ENCODE measurements around the gene ZNF19. TPM values are rescaled to one million over a fixed set of nuclear protein-coding genes. Genes with fewer than 3 reads are reported as not detected.

ZNF19 gene
- total RNA-seq, 1 experiment from 2014 or later: 5.4 TPM

DNA sequence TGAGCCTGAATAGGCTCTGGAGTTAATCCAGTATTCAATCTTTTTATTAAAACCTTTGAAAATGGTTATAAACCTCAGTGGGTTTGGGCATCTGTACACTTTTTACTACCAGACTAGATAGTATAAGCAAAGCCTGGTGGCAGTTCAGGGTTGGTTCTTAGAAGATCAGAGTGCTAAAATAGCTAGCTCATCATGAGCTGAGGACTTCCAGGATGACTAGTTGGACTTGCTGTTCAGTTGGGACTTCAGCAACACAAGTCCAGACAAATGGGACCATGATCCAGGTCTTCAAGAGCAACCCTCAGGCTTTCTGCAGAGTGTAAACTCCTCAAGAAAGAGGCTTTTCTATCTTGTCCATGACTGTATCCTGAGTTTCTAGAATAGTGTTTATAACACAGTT is 1.2 kb upstream of the ZNF19 start:
- no peak for DNase-seq (ENCODE audit: low read depth, low spot score)
- ChIA-PET CTCF (interaction anchor here (1.6 kb wide), 1 partner anchor 9 kb away, joined by 4 read pairs; no protein-coding TSS in a partner anchor), POLR2A (no interaction called here), RAD21 (ENCODE audit: low non-redundant PET in 1 of 2, low total read pairs in 2 of 2, uncharacterized antibody in 2 of 2, unreplicated experiment in 2 of 2) (no interaction called here)
- no peak overlapping the region for H3K4me2 ChIP-seq (ENCODE audit: low read length)
- ATAC-seq: no peak
- no peaks in the 10 kb centered on the region for H3K9me2 ChIP-seq (ENCODE audit: insufficient read depth)
- no peak for TF ChIP-seq ELF1 (IDR thresholded peaks at IDR 0.05; ENCODE audit: borderline replicate concordance, low read depth)
- TF ChIP-seq POLR2A (IDR thresholded peaks at IDR 0.05; ENCODE audit: borderline replicate concordance, extremely low read depth, insufficient read depth, insufficient read length): no peak
- no peak for TF ChIP-seq ZFX (IDR thresholded peaks at IDR 0.05)
- TF ChIP-seq, protein P1, sequence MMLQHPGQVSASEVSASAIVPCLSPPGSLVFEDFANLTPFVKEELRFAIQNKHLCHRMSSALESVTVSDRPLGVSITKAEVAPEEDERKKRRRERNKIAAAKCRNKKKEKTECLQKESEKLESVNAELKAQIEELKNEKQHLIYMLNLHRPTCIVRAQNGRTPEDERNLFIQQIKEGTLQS (IDR thresholded peaks at IDR 0.05): no peak
- no peak for TF ChIP-seq SP1 (IDR thresholded peaks at IDR 0.05; ENCODE audit: low read depth)
- TF ChIP-seq RAD21 (IDR thresholded peaks at IDR 0.05; ENCODE audit: low read depth): no peak
- TF ChIP-seq ZNF274 (IDR thresholded peaks at IDR 0.05; ENCODE audit: low read depth, low read length): no peak
- H2AFZ ChIP-seq (ENCODE audit: low read depth, low read length, poor library complexity, severe bottlenecking): no peak overlapping the region
- no peak overlapping the region for H3K4me3 ChIP-seq (replicated peaks in 1 of 2; ENCODE audit: low read depth in 1 of 2, low read length in 2 of 2)
- no peaks in the 10 kb centered on the region for H3K4me1 ChIP-seq (ENCODE audit: control insufficient read depth in 1 of 2, insufficient read depth in 2 of 2, low read length in 2 of 2)
- H3K36me3 ChIP-seq (ENCODE audit: control insufficient read depth in 1 of 2, insufficient read depth in 2 of 2, low read length in 2 of 2): no peaks in the 10 kb centered on the region
- intact Hi-C loops (cut with micrococcal nuclease): loop anchor here (5.0 kb wide), 1 partner anchor 38 kb away; no protein-coding TSS in a partner anchor
- no peaks in the 10 kb centered on the region for H3K9me3 ChIP-seq (ENCODE audit: control insufficient read depth in 1 of 2, insufficient read depth in 1 of 2, low read depth in 1 of 2, low read length in 2 of 2)
- BruUV-seq (replicated peaks): no TSS peak
- no peaks in the 10 kb centered on the region for H3K27me3 ChIP-seq (ENCODE audit: insufficient read depth, low read length)
- H3K79me2 ChIP-seq (ENCODE audit: insufficient read depth, low read length): no peaks in the 10 kb centered on the region
- H4K20me1 ChIP-seq (ENCODE audit: insufficient read depth): no peaks in the 10 kb centered on the region
- no peak overlapping the region for H3K27ac ChIP-seq (ENCODE audit: low read depth, low read length)
- H3K9ac ChIP-seq (ENCODE audit: low read length): no peak overlapping the region

DNA sequence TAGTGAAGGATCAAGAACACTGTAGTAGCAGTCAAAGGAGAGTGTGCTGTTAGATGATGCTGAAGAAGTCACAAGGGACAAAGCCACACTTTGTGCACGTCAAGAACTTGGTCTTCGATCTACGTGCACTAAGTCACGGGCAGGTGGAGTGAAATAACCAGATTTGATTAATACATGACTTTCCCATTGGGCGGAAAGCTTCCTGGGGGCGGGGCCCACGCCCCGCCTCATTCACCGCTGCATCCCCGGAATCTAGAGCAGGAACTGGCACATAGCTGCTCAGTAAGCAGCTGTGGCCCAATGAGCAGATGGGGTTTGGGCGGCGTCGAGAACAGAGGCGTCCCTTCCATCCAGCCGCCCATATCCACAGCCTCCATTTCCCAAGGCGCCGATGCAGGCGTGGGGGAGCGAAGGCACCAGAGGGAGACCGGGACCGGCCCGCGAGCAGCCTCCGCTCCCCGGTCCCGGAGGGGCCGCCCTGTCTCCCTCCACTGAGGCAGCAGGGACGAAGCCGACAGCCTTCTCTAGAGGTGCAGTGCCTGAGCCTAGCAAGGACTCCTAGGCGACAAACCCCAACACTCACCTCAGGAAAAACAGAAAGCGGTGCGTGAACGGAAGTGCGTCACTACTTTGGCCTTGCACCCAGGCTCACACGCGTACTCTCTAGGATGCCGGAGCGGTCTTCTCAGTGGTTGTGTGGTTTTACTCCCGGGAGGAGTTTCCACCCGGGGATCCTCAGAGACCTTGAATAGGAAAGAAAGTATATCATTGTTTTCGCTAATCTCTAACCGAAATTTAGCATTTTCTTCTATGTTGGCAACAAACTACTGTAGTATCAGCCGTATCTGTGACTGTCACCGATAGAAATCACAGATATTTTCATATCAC is 4.9 kb downstream of the ZNF19 start:
- ChIA-PET POLR2A (interaction anchor here (0.7 to 1.6 kb wide), 5 partner anchors 9 to 705 kb away, joined by 3 to 11 read pairs (median 4); partner anchors contain the start of gene ZNF23), CTCF (interaction anchor here (1.1 kb wide), 2 partner anchors 15 to 71 kb away, joined by 4 to 5 read pairs; no protein-coding TSS in a partner anchor), RAD21 (ENCODE audit: low non-redundant PET in 1 of 2, low total read pairs in 2 of 2, uncharacterized antibody in 2 of 2, unreplicated experiment in 2 of 2) (no interaction called here)
- Histone ChIP-seq H3K4me1 (ENCODE audit: control insufficient read depth in 1 of 2, insufficient read depth in 2 of 2, low read length in 2 of 2) (peaks cover 4 to 13% of the 10 kb centered on the region in 2 experiments; a peak in 3 of 4 replicates), H3K27me3 (ENCODE audit: insufficient read depth, low read length) (no peaks in the 10 kb centered on the region), H3K4me2 (ENCODE audit: low read length) (peak overlapping the region; percentile 82), H3K9me3 (ENCODE audit: control insufficient read depth in 1 of 2, insufficient read depth in 1 of 2, low read depth in 1 of 2, low read length in 2 of 2) (no peaks in the 10 kb centered on the region), H3K36me3 (ENCODE audit: control insufficient read depth in 1 of 2, insufficient read depth in 2 of 2, low read length in 2 of 2) (no peaks in the 10 kb centered on the region), H3K79me2 (ENCODE audit: insufficient read depth, low read length) (no peaks in the 10 kb centered on the region), H3K9me2 (ENCODE audit: insufficient read depth) (no peaks in the 10 kb centered on the region), H3K4me3 (replicated peaks in 1 of 2; ENCODE audit: low read depth in 1 of 2, low read length in 2 of 2) (peak overlapping the region; percentile 71 to 75), H3K9ac (ENCODE audit: low read length) (peak overlapping the region; percentile 76), H3K27ac (ENCODE audit: low read depth, low read length) (peak overlapping the region; percentile 77), H4K20me1 (ENCODE audit: insufficient read depth) (no peaks in the 10 kb centered on the region), H2AFZ (ENCODE audit: low read depth, low read length, poor library complexity, severe bottlenecking) (peak overlapping the region; percentile 88)
- TSS peak; percentile 90 for BruUV-seq (replicated peaks)
- peak; percentile 93 for DNase-seq (ENCODE audit: low read depth, low spot score)
- peak; percentile 92 for ATAC-seq
- intact Hi-C loops (cut with micrococcal nuclease): loop anchor here (1.0 kb wide), 1 partner anchor 22 kb away; the partner anchor contains the start of gene ZNF23
- no peak for TF ChIP-seq CEBPB (IDR thresholded peaks at IDR 0.05; ENCODE audit: low read depth)
- TF ChIP-seq, protein P2, sequence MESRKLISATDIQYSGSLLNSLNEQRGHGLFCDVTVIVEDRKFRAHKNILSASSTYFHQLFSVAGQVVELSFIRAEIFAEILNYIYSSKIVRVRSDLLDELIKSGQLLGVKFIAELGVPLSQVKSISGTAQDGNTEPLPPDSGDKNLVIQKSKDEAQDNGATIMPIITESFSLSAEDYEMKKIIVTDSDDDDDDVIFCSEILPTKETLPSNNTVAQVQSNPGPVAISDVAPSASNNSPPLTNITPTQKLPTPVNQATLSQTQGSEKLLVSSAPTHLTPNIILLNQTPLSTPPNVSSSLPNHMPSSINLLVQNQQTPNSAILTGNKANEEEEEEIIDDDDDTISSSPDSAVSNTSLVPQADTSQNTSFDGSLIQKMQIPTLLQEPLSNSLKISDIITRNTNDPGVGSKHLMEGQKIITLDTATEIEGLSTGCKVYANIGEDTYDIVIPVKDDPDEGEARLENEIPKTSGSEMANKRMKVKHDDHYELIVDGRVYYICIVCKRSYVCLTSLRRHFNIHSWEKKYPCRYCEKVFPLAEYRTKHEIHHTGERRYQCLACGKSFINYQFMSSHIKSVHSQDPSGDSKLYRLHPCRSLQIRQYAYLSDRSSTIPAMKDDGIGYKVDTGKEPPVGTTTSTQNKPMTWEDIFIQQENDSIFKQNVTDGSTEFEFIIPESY (IDR thresholded peaks at IDR 0.05; ENCODE audit: extremely low read depth, insufficient replicate concordance, low read length): peak; percentile 16
- peak; percentile 87 for TF ChIP-seq POLR2AphosphoS5 (IDR thresholded peaks at IDR 0.05; ENCODE audit: low read depth, low read length)
- TF ChIP-seq SP1 (IDR thresholded peaks at IDR 0.05; ENCODE audit: low read depth): peak; percentile 44; the same call in 1 of the 2 replicates
- TF ChIP-seq, protein P1 (IDR thresholded peaks at IDR 0.05): no peak
- TF ChIP-seq CBX3 (IDR thresholded peaks at IDR 0.05; ENCODE audit: low read depth): peak; percentile 86
- TF ChIP-seq, protein P3, sequence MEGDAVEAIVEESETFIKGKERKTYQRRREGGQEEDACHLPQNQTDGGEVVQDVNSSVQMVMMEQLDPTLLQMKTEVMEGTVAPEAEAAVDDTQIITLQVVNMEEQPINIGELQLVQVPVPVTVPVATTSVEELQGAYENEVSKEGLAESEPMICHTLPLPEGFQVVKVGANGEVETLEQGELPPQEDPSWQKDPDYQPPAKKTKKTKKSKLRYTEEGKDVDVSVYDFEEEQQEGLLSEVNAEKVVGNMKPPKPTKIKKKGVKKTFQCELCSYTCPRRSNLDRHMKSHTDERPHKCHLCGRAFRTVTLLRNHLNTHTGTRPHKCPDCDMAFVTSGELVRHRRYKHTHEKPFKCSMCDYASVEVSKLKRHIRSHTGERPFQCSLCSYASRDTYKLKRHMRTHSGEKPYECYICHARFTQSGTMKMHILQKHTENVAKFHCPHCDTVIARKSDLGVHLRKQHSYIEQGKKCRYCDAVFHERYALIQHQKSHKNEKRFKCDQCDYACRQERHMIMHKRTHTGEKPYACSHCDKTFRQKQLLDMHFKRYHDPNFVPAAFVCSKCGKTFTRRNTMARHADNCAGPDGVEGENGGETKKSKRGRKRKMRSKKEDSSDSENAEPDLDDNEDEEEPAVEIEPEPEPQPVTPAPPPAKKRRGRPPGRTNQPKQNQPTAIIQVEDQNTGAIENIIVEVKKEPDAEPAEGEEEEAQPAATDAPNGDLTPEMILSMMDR (IDR thresholded peaks at IDR 0.05 in 2 of 3, conservative IDR thresholded peaks at IDR 0.05 in 1 of 3; ENCODE audit: borderline replicate concordance in 1 of 3, insufficient read depth in 1 of 3, low read depth in 2 of 3, low read length in 2 of 3): no peak
- no peak for TF ChIP-seq SRF (IDR thresholded peaks at IDR 0.05; ENCODE audit: low read depth)
- no peak for TF ChIP-seq EGR1 (IDR thresholded peaks at IDR 0.05; ENCODE audit: low read depth)
- no peak; the same call in 1 of the 2 replicates for TF ChIP-seq RAD21 (IDR thresholded peaks at IDR 0.05; ENCODE audit: low read depth)
